GM18511 (cell line): Measurements from ENCODE around the gene SYT1.
A peak's percentile ranks its signal among the peaks of the same experiment; 100 is the strongest.

ENCODE experiments used
- ATAC-seq: cut with Tn5 transposase; IDR thresholded peaks from one replicate; pipeline ENCODE4 v1.9.1; 2021; ENCODE audit warnings: mild to moderate bottlenecking, moderate library complexity; ENCODE audit not compliant: unreplicated experiment

SYT1 gene

GRCh38 chr12:79127271-79127751 is 262.7 kb downstream of the SYT1 start:
- peak; percentile 97 for ATAC-seq

GRCh38 chr12:79128956-79129355 is 264.4 kb downstream of the SYT1 start:
- ATAC-seq, result no peak

GRCh38 chr12:79138872-79139271 is 274.3 kb downstream of the SYT1 start:
- no peak for ATAC-seq

- ATAC-seq, result no peak
These were observed 276.1 kb downstream of the SYT1 start for GRCh38 chr12:79140711-79141110.

GRCh38 chr12:79141776-79142175 is 277.2 kb downstream of the SYT1 start:
- ATAC-seq, result no peak

- no peak for ATAC-seq
These were observed 279.2 kb downstream of the SYT1 start for GRCh38 chr12:79143803-79144202.

GRCh38 chr12:79151956-79152355 is 287.4 kb downstream of the SYT1 start:
- no peak for ATAC-seq

- no peak for ATAC-seq
These were observed 291.1 kb downstream of the SYT1 start for GRCh38 chr12:79155683-79156082.

GRCh38 chr12:79156846-79157463 is 292.4 kb downstream of the SYT1 start:
- ATAC-seq, result no peak

GRCh38 chr12:79161249-79161934 is 296.8 kb downstream of the SYT1 start:
- no peak for ATAC-seq

GRCh38 chr12:79162147-79162772 is 297.7 kb downstream of the SYT1 start:
- no peak for ATAC-seq

- ATAC-seq, result no peak
These were observed 298.4 kb downstream of the SYT1 start for GRCh38 chr12:79162948-79163347.

GRCh38 chr12:79164890-79165289 is 300.3 kb downstream of the SYT1 start:
- ATAC-seq, result no peak

- ATAC-seq, result no peak
These were observed 304.1 kb downstream of the SYT1 start for GRCh38 chr12:79168687-79169086.

- peak; percentile 84 for ATAC-seq
These were observed 310.1 kb downstream of the SYT1 start for GRCh38 chr12:79174626-79175025.

GRCh38 chr12:79183003-79183402 is 318.4 kb downstream of the SYT1 start:
- ATAC-seq, result no peak

- ATAC-seq, result no peak
These were observed 319.4 kb downstream of the SYT1 start for GRCh38 chr12:79183926-79184325.

- ATAC-seq, result no peak
These were observed 321.9 kb downstream of the SYT1 start for GRCh38 chr12:79186506-79186905.

GRCh38 chr12:79187032-79187431 is 322.5 kb downstream of the SYT1 start:
- no peak for ATAC-seq

GRCh38 chr12:79191391-79191790 is 326.8 kb downstream of the SYT1 start:
- ATAC-seq, result peak; percentile 48

- ATAC-seq, result no peak
These were observed 330.0 kb downstream of the SYT1 start for GRCh38 chr12:79194595-79194994.

GRCh38 chr12:79199166-79199565 is 334.6 kb downstream of the SYT1 start:
- ATAC-seq, result no peak
